Fibroblast of villous mesenchyme (primary cell): ENCODE measurements around the gene TMEM120B. TPM values are rescaled to one million over a fixed set of nuclear protein-coding genes. Genes with fewer than 3 reads are reported as not detected.

Experiments
- DNase-seq: peaks from one replicate; pipeline ENCODE4 v3.0.0-alpha.2; 2010; ENCODE audit warnings: low read depth
- H3K4me3 ChIP-seq: 2 replicates; pipeline ENCODE4 v1.5.1; 2011; ENCODE audit warnings: low read depth, mild to moderate bottlenecking, low read length
- total RNA-seq: library from RNA; depleted of rRNA; stranded (reverse); fragments of >200 nt; gene quantifications from 2 replicates; pipeline ENCODE4 v1.2.3, GENCODE V29; 2012
- TF ChIP-seq, protein P1 (sequence below): IDR thresholded peaks from 2 replicates; pipeline ENCODE4 v1.5.1; 2012; ENCODE audit warnings: low read depth, mild to moderate bottlenecking, low read length; ENCODE audit not compliant: insufficient read depth

Gene TMEM120B
- total RNA-seq, 1 donor = 16.4 TPM

DNA sequence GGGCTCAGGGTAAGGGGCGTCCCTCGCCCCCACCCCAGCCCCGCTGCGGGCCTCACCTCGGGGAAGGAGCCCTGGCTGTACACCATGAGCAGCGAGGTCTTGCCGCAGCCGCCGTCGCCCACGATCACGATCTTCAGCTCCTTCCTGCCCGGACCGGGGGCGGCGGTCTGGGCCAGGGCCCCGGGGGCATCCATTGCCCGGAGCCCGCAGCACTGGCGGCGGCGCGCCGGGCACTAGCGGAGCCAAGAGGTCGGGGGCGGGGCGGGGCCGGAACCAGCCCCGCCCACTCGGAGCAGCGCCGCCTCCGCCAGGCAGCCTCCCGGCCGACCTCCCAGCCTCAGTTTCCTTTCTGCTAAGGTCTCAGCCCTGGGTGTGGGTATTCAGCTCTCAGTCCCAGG lies 80.9 kb downstream of the TMEM120B start, which contains the start of gene RHOF:
RHOF (minus strand) TSS at position 249 of the 398 bp plus-strand sequence; CDS start at position 194, 55 bp downstream.
- DNase-seq = no peak
- peak within 1 kb of the TSS; percentile 68 for H3K4me3 ChIP-seq
- TF ChIP-seq, protein P1, sequence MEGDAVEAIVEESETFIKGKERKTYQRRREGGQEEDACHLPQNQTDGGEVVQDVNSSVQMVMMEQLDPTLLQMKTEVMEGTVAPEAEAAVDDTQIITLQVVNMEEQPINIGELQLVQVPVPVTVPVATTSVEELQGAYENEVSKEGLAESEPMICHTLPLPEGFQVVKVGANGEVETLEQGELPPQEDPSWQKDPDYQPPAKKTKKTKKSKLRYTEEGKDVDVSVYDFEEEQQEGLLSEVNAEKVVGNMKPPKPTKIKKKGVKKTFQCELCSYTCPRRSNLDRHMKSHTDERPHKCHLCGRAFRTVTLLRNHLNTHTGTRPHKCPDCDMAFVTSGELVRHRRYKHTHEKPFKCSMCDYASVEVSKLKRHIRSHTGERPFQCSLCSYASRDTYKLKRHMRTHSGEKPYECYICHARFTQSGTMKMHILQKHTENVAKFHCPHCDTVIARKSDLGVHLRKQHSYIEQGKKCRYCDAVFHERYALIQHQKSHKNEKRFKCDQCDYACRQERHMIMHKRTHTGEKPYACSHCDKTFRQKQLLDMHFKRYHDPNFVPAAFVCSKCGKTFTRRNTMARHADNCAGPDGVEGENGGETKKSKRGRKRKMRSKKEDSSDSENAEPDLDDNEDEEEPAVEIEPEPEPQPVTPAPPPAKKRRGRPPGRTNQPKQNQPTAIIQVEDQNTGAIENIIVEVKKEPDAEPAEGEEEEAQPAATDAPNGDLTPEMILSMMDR = no peak

DNA sequence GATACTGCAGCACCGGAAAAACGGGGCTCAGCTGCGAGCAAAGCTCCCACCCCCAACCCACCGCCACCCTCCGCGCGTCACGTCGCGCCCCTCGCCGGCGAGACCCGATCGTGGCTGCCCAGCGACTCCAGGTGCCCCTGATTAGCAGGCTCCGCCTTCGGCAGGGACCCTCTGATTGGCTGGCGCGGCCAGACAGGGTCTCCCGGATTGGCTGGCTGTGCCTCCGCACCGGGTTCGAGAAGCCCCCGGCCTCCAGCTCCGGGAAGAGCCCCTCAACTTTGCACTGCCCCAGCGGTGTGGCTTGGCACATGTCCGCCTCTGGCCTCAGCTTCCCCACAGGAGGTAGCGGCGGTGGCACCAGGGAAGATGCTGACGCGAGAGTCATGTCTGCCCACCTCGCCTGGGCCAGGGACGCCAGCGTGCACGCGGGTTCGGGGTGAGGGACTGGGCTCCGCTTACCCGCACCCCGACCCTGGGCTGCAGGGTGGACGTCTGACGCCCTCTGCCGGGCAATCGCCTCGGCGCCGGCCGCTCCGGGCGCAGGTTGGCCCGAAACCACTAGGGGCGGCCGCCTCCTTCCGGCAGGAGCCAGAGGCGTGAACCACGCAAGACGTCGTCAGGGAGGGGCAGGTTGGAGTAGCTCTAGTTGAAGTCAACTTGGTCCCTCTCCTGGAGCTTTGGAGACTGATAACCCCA lies 81.4 kb downstream of the TMEM120B start:
- peak; percentile 91 for DNase-seq
- TF ChIP-seq, protein P1 = peak; percentile 99

DNA sequence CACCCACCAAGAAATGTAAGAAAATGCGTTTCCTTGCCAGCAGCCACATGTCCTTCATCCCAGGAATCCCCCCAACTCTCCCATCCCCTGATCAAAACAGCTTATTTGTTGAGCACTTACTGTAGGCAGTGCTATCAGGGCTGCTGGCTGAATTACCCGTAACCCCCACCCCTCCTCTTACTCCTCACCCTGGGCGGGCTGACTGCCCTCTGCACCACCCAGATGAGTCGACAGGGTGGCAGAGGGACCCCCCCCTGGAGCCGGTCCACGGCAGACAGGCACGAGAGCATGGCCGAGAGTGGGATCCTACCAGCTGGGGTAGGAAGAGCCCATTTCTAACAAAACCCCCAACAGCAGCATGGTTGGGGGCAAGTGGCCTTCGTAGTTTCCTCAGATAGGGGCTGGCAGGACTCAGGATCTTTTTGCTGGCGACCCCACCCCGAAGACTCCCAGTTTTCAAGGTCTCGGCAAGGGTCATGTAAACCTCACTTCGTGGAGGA lies 82.0 kb downstream of the TMEM120B start:
- no peak for DNase-seq
- TF ChIP-seq, protein P1 = no peak
- peak overlapping the region; percentile 16 for H3K4me3 ChIP-seq

More for the DNA sequence above, 81.4 kb downstream of the TMEM120B start:
- H3K4me3 ChIP-seq = peak overlapping the region; percentile 68

DNA sequence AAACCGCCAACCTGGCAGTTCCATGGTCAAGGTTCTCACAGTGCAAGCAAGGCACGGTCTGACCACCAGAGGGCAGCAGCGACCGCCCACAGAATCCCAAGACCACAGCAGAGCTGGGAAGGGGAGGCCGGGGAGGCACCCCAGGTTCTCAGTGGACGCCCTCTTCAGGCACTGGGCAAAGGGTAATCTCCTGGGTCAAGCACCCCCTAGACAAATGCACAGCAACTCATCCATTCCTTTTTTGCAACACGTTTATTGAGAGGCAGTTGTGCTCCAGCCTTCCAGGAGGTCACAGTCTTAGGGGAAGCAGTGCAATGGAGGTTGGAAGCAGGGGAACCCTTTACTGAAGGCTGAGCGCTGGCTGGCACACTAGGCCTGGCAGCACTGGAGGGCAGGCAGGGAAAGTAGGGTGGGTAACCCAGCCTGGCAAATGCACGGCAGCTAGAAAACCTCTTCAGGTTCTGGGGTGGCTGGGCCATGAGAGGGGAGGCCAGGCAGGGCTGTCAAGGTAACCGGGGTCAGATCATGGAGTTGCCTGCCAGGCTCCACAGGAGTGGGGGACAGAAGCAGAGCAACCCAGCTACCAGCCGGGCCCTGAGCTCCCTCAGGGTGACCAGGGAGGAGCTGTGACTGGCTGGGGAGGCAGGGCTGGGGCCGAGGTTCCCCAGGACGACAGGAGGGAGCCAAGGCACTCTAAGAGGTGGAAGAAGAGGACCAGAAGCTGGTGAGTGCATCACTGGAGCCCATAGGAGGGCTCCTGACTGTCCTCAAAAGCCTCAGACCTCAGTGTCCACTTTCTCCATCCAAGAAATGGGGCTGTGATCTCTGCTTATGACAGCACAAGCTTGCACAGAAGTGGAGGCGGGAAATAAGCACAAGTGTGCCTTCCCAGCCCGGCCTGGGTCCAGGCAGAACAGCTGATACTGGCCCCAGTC lies 82.7 kb downstream of the TMEM120B start:
- TF ChIP-seq, protein P1 = peak; percentile 90
- peak; percentile 89 for DNase-seq
- peak overlapping the region; percentile 16 for H3K4me3 ChIP-seq

DNA sequence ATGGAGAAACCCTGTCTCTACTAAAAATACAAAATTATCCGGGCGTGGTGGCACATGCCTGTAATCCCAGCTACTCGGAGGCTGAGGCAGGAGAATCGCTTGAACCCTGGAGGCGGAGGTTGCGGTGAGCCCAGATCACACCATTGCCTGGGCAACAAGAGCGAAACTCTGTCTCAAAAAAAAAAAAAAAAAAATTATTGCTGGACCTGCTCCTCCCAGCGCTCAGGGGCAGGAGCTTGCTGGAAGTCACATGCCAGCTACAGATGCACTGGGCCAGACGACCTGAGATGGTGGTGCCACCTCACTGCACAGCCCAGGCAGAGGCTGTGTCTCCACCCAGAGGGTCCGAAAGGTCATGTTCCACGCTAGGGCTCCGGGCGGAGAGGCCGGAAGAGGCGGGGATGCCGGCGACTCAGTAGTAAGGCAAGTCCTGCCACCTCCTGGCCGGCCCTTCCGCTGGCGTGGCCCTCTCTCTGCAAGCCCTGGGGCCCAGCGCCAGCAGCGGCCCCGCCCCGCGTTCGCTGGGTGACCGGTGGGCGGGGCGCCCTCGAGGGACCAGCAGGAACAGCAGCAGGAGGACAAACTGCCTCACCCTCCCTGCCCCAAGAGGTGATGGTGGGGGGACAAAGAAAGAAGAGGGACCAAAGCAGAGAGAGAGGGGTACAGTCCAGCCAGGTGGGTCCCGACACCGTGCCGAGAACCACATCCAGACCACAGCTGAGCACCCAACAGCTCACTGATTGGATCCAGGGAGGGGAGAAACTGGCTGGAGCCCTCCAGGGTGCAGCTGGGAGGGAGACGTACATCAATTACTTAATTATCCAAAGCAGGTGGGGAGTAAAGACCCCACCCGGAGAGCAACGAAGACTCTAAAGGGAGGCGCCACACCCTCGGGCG lies 84.6 kb downstream of the TMEM120B start:
- TF ChIP-seq, protein P1 = peak; percentile 41
- peak overlapping the region; percentile 82 for H3K4me3 ChIP-seq
- DNase-seq = peak; percentile 93
